Lung (tissue), 12 donors: ENCODE data around the gene SECTM1. TPM values are rescaled to one million over a fixed set of nuclear protein-coding genes. Genes with fewer than 3 reads are reported as not detected.

ENCODE experiments used
- ATAC-seq: fragments of 200-7000 bp; cut with Tn5 transposase; one replicate; pipeline ENCODE4 v1.9.1; 2020; ENCODE audit warnings: moderate number of reproducible peaks; ENCODE audit not compliant: insufficient read depth, low FRiP score
- DNase-seq, 3 donors: peaks; one replicate each; pipeline ENCODE4 v3.0.0-alpha.2; 2013 to 2017
- H3K27ac ChIP-seq, 2 donors: one replicate each; pipeline ENCODE4 v1.5.1; 2013; ENCODE audit warnings: mild to moderate bottlenecking in 2 of 2, moderate library complexity in 2 of 2, control low read depth in 1 of 2, inconsistent platforms in 1 of 2, low read depth in 1 of 2, low read length in 1 of 2
- H3K27me3 ChIP-seq, 3 donors: one replicate each; pipeline ENCODE4 v1.5.1; 2013; ENCODE audit warnings: low read length in 2 of 3; ENCODE audit not compliant: control insufficient read depth in 3 of 3, insufficient read depth in 3 of 3
- H3K36me3 ChIP-seq, 4 donors: one replicate each; pipeline ENCODE4 v1.5.1; 2013; ENCODE audit warnings: low read length in 4 of 4, mild to moderate bottlenecking in 1 of 4, moderate library complexity in 1 of 4; ENCODE audit not compliant: control insufficient read depth in 4 of 4, insufficient read depth in 4 of 4
- H3K4me1 ChIP-seq, 5 donors: one replicate each; pipeline ENCODE4 v1.5.1; 2013; ENCODE audit warnings: low read length in 5 of 5, mild to moderate bottlenecking in 2 of 5, moderate library complexity in 1 of 5; ENCODE audit not compliant: control insufficient read depth in 5 of 5, insufficient read depth in 5 of 5
- H3K4me3 ChIP-seq: one replicate; pipeline ENCODE4 v1.5.1; 2013; ENCODE audit warnings: mild to moderate bottlenecking, control low read depth, moderate library complexity
- H3K9ac ChIP-seq, 2 donors: one replicate each; pipeline ENCODE4 v1.5.1; 2013; ENCODE audit warnings: low read length in 2 of 2, control low read depth in 1 of 2; ENCODE audit not compliant: insufficient read depth in 1 of 2
- H3K9me3 ChIP-seq, 4 donors: one replicate each; pipeline ENCODE4 v1.5.1; 2013; ENCODE audit warnings: low read length in 3 of 4, mild to moderate bottlenecking in 1 of 4, moderate library complexity in 1 of 4; ENCODE audit not compliant: control insufficient read depth in 4 of 4, insufficient read depth in 3 of 4
- CTCF ChIP-seq: IDR thresholded peaks from 2 replicates; pipeline ENCODE4 v1.5.1; 2012; ENCODE audit warnings: mild to moderate bottlenecking; ENCODE audit errors: control extremely low read depth, extremely low read depth
- WGBS, 2 donors: extraction: QIAGEN DNeasy Blood & Tissue Kit; methylation state at CpG; one replicate each; pipeline ENCODE4 v1.1.7; 2013; 5-methylcytosine and 5-hydroxymethylcytosine counted together
- polyA plus RNA-seq, 2 donors: library from polyadenylated mRNA; stranded (reverse); fragments of 200-250 nt; gene quantifications; one replicate each; pipeline ENCODE4 v1.2.1, GENCODE V29; 2013
- total RNA-seq, 2 donors: library from RNA; depleted of rRNA in 1 of 2; stranded (reverse); fragments of >200 nt in 1 of 2; gene quantifications; one replicate each; pipeline ENCODE4 v1.2.1, GENCODE V29; 2014 to 2021
- donor health status: control.
- donor health status: control.
- donor health status: Bipolar disorder and iron deficiency.
- donor health status: healthy.
- donor health status: DM: yes; HTN: yes; CAD: no.

Gene SECTM1
- total and polyA plus RNA-seq, 4 donors: 12.5 to 68.6 (median 26.4) TPM

- Histone ChIP-seq H3K27ac (no peak overlapping the region), H3K36me3 (peaks cover 0 to 2% (median 0%) of the 10 kb centered on the region in 4 donors), H3K9me3 (no peaks in the 10 kb centered on the region), H3K4me1 (peaks cover 0 to 7% (median 3%) of the 10 kb centered on the region in 5 donors), H3K9ac (no peak overlapping the region), H3K4me3 (no peak overlapping the region), H3K27me3 (peaks cover 0 to 20% (median 0%) of the 10 kb centered on the region in 3 donors)
- DNase-seq: no peak
- ATAC-seq: no peak
- no peak for TF ChIP-seq CTCF
- 95 to 98% methylated on average over 20 of the region's 20 CpGs for WGBS, 2 donors
These were observed 15.4 kb downstream of the SECTM1 start for GRCh38 chr17:82318169-82318498.

GRCh38 chr17:82317394-82318168, 16.0 kb downstream of the SECTM1 start, which contains the start of gene CD7:
Gene CD7 (minus strand): TSS chr17:82317608. CDS start chr17:82317495, 113 bp downstream.
- WGBS, 2 donors: 78 to 85% methylated on average over 26 of the region's 26 CpGs
- ATAC-seq (no peak), DNase-seq (no peak)
- no peak for TF ChIP-seq CTCF
- Histone ChIP-seq H3K9me3 (no peaks in the 10 kb centered on the region), H3K4me1 (peaks cover 0 to 7% (median 3%) of the 10 kb centered on the region in 5 donors), H3K27me3 (peaks cover 0 to 20% (median 0%) of the 10 kb centered on the region in 3 donors), H3K36me3 (peaks cover 0 to 2% (median 0%) of the 10 kb centered on the region in 4 donors), H3K27ac (no peak within 1 kb of the TSS), H3K9ac (no peak within 1 kb of the TSS), H3K4me3 (no peak within 1 kb of the TSS)

- no peak for ATAC-seq
- peaks cover 0 to 18% (median 0%) of the 10 kb centered on the region in 3 donors for H3K27me3 ChIP-seq
- 74 to 86% methylated on average over 29 of the region's 29 CpGs for WGBS, 2 donors
These were observed 16.7 kb downstream of the SECTM1 start for GRCh38 chr17:82316651-82317393.

More at GRCh38 chr17:82316651-82317393, 16.7 kb downstream of the SECTM1 start:
- Histone ChIP-seq H3K36me3 (peaks cover 0 to 2% (median 0%) of the 10 kb centered on the region in 4 donors), H3K27ac (no peak overlapping the region), H3K4me3 (no peak overlapping the region), H3K9ac (no peak overlapping the region), H3K4me1 (peaks cover 0 to 7% (median 3%) of the 10 kb centered on the region in 5 donors), H3K9me3 (no peaks in the 10 kb centered on the region)
- no peak for DNase-seq
- no peak for TF ChIP-seq CTCF
